K562 (cell line): ENCODE data around the gene CERS5. TPM values are rescaled to one million over a fixed set of nuclear protein-coding genes. Genes with fewer than 3 reads are reported as not detected.

ENCODE experiments used
- ATAC-seq: fragments of 200-7000 bp; cut with Tn5 transposase; 3 replicates; pipeline ENCODE4 v1.9.1; 2020; ENCODE audit warnings: moderate library complexity
- BruUV-seq: library from RNA; stranded (reverse); fragments of 400-500 nt; replicated peaks from 2 replicates; lab custom pipeline; 2021; lab: Mats Ljungman, UMichigan
- CTCF ChIA-PET: fragments of 300-600 bp; formaldehyde crosslinking; extraction: SDS; loops from one replicate; lab custom pipeline; 2021; ENCODE audit warnings: low intra/inter-chr PET ratio; lab: Yijun Ruan, JAX
- POLR2A ChIA-PET: fragments of 300-600, 350-650 bp; sonication (Branson Sonifier 250); formaldehyde crosslinking; extraction: SDS; loops from one replicate; lab custom pipeline; 2021; ENCODE audit warnings: antibody characterized with exemption, inconsistent platforms; lab: Yijun Ruan, JAX
- DNase-seq, 4 experiments: peaks; one replicate each; pipeline versions ENCODE4 v3.0.0 to v3.0.0-alpha.2; 2011 to 2018; ENCODE audit warnings: low spot score in 3 of 4, mixed read lengths in 3 of 4; ENCODE audit errors: extremely low read depth in 1 of 4
- FAIRE-seq: peaks from 2 replicates; lab custom pipeline; 2011; peaks lifted over from hg19 to GRCh38; lab: Jason Lieb, UNC
- H2AFZ ChIP-seq: 2 replicates; pipeline ENCODE4 v1.6.0; 2011; ENCODE audit warnings: low read depth, low read length, control low read depth, inconsistent platforms
- H3K27ac ChIP-seq: fragments of 200-600 bp; 3 replicates; pipeline ENCODE4 v1.8.0; 2011; ENCODE audit warnings: low read depth, mild to moderate bottlenecking, control low read depth, inconsistent platforms, low read length, moderate library complexity, mixed read lengths; ENCODE audit errors: extremely low read depth
- H3K27me3 ChIP-seq, 2 experiments: fragments of 300-600 bp in 1 of 2; 2 replicates in 1 of 2; 3 replicates in 1 of 2; pipeline versions ENCODE4 v1.6.0 to v1.8.0; 2011; ENCODE audit warnings: inconsistent platforms in 2 of 2, low read length in 2 of 2, mild to moderate bottlenecking in 1 of 2, mixed read lengths in 1 of 2, moderate library complexity in 1 of 2; ENCODE audit not compliant: control insufficient read depth in 2 of 2, insufficient read depth in 2 of 2
- H3K36me3 ChIP-seq: fragments of 300-600 bp; 3 replicates; pipeline ENCODE4 v1.8.0; 2011; ENCODE audit warnings: mild to moderate bottlenecking, low read length, inconsistent platforms; ENCODE audit not compliant: control insufficient read depth, insufficient read depth
- H3K4me1 ChIP-seq, 2 experiments: fragments of 200-600 bp in 1 of 2; replicated peaks in 1 of 2; 2 replicates in 1 of 2; 3 replicates in 1 of 2; pipeline versions ENCODE4 v1.5.1 to v1.8.0; 2011; ENCODE audit warnings: inconsistent platforms in 2 of 2, low read length in 2 of 2, mild to moderate bottlenecking in 1 of 2, mixed read lengths in 1 of 2, moderate library complexity in 1 of 2; ENCODE audit not compliant: control insufficient read depth in 2 of 2, insufficient read depth in 2 of 2
- H3K4me2 ChIP-seq: 2 replicates; pipeline ENCODE4 v1.6.1; 2011; ENCODE audit warnings: low read length, control low read depth, inconsistent platforms, mixed read lengths; ENCODE audit not compliant: insufficient read depth
- H3K4me3 ChIP-seq: fragments of 200-600 bp; sonication (generic), shearing (Covaris generic); 2 replicates; pipeline ENCODE4 v1.5.1; 2016; ENCODE audit warnings: control low read depth, inconsistent platforms
- H3K79me2 ChIP-seq: fragments of 200-600 bp; 3 replicates; pipeline ENCODE4 v1.8.0; 2011; ENCODE audit warnings: low read length, inconsistent platforms; ENCODE audit not compliant: control insufficient read depth, insufficient read depth
- H3K9ac ChIP-seq, 2 experiments: 2 replicates each; pipeline versions ENCODE4 v1.6.0 to v1.6.1; 2011; ENCODE audit warnings: low read depth in 2 of 2, low read length in 2 of 2, control low read depth in 1 of 2, inconsistent platforms in 1 of 2, mild to moderate bottlenecking in 1 of 2, mixed read lengths in 1 of 2; ENCODE audit not compliant: insufficient read depth in 1 of 2
- H3K9me1 ChIP-seq: one replicate; pipeline ENCODE4 v1.6.0; 2011; ENCODE audit warnings: inconsistent platforms, mild to moderate bottlenecking, low read length, moderate library complexity; ENCODE audit not compliant: control insufficient read depth, insufficient read depth
- H3K9me3 ChIP-seq: replicated peaks from 2 replicates; pipeline ENCODE4 v1.5.1; 2011; ENCODE audit warnings: low read depth, low read length, inconsistent platforms; ENCODE audit not compliant: control insufficient read depth, insufficient read depth
- H4K20me1 ChIP-seq: replicated peaks from 2 replicates; pipeline ENCODE4 v1.6.1; 2011; ENCODE audit warnings: low read length, inconsistent platforms, mixed read lengths; ENCODE audit not compliant: control insufficient read depth, insufficient read depth
- COPS2 ChIP-seq: fragments of 450-650 bp; conservative IDR thresholded peaks from 2 replicates; pipeline ENCODE4 v1.6.1; 2016; ENCODE audit warnings: mild to moderate bottlenecking, moderate library complexity
- E2F6 ChIP-seq, 2 experiments: IDR thresholded peaks; 2 replicates each; pipeline ENCODE4 v1.6.1; 2011; ENCODE audit warnings: borderline replicate concordance in 1 of 2, control low read depth in 1 of 2, low read depth in 1 of 2, low read length in 1 of 2, mild to moderate bottlenecking in 1 of 2, mixed read lengths in 1 of 2, moderate library complexity in 1 of 2; ENCODE audit not compliant: insufficient read depth in 1 of 2, insufficient read length in 1 of 2, poor library complexity in 1 of 2, severe bottlenecking in 1 of 2; ENCODE audit errors: extremely low read depth in 1 of 2
- EGR1 ChIP-seq: fragments of 450-650 bp; conservative IDR thresholded peaks from 2 replicates; pipeline ENCODE4 v1.6.1; 2017; ENCODE audit warnings: mild to moderate bottlenecking
- L3MBTL2 ChIP-seq: fragments of 450-650 bp; IDR thresholded peaks from 2 replicates; pipeline ENCODE4 v1.6.1; 2016; ENCODE audit warnings: mild to moderate bottlenecking, moderate library complexity
- MAX ChIP-seq: sonication (generic); formaldehyde crosslinking; IDR thresholded peaks from 2 replicates; pipeline ENCODE4 v1.9.0; 2022; ENCODE audit warnings: mild to moderate bottlenecking, missing genetic modification reagents
- MCM7 ChIP-seq, 2 experiments: fragments of 450-650 bp; IDR thresholded peaks; 2 replicates each; pipeline ENCODE4 v1.6.1; 2016 to 2018
- NUFIP1 ChIP-seq: fragments of 450-650 bp; IDR thresholded peaks from 2 replicates; pipeline ENCODE4 v1.6.1; 2018; ENCODE audit not compliant: partially characterized antibody
- RAD51 ChIP-seq: fragments of 450-650 bp; IDR thresholded peaks from 2 replicates; pipeline ENCODE4 v1.7.1; 2016; ENCODE audit warnings: low read depth, mild to moderate bottlenecking, borderline replicate concordance
- RBFOX2 ChIP-seq: fragments of 200-400 bp; formaldehyde crosslinking; IDR thresholded peaks from 2 replicates; pipeline ENCODE4 v1.6.1; 2017; ENCODE audit warnings: low read depth, mild to moderate bottlenecking, low read length, moderate library complexity
- USF2 ChIP-seq: sonication (generic); formaldehyde crosslinking; IDR thresholded peaks from 2 replicates; pipeline ENCODE4 v1.5.0; 2020; ENCODE audit warnings: missing genetic modification reagents
- WGBS: fragments of 100-300 bp; shearing (Covaris generic); methylation state at CpG from one replicate; pipeline ENCODE4 v1.1.6; 2016; ENCODE audit warnings: low coverage, mixed read lengths; ENCODE audit not compliant: insufficient coverage; ENCODE audit errors: missing lambda C conversion rate; 5-methylcytosine and 5-hydroxymethylcytosine counted together
- in situ Hi-C: fragments of 300-500 bp; cut with MboI; formaldehyde crosslinking; loops from 4 replicates; pipeline ENCODE4 v1.15.0; 2018; ENCODE audit warnings: inconsistent platforms, mixed read lengths
- intact Hi-C: fragments of 100-400 bp; cut with micrococcal nuclease; formaldehyde crosslinking; loops from 2 replicates; pipeline ENCODE4 v1.14.2; 2022
- polyA plus RNA-seq, 8 experiments: library from polyadenylated mRNA; depleted of rRNA in 4 of 8; stranded (reverse) in 5 of 8; unstranded in 3 of 8; fragments of >200 nt; fragmentation: Nextera tagmentation in 2 of 8; fragmentation: Illumina TruSeq in 1 of 8; extraction: Ambion mirVana in 2 of 8; extraction: Trizol in 1 of 8; gene quantifications; 2 replicates each; pipeline versions ENCODE4 v1.2.1 to v1.2.3, GENCODE V29; 2011 to 2014; ENCODE audit warnings: inconsistent platforms in 1 of 8, missing spikeins in 1 of 8
- total RNA-seq, 7 experiments: library from RNA; depleted of rRNA in 6 of 7; stranded (reverse); fragments of >200 nt in 6 of 7; fragmentation: Illumina TruSeq in 2 of 7; extraction: Trizol in 2 of 7; gene quantifications; 2 replicates each; pipeline versions ENCODE4 v1.2.1 to v1.2.3, GENCODE V29; 2011 to 2021; ENCODE audit warnings: low replicate concordance in 1 of 7

Gene CERS5
- total and polyA plus RNA-seq, 9 of the 15 experiments (the other 6 are each of a cell fraction or from before 2014, with no cell fraction given): 6.1 to 47.5 (median 17.8) TPM

GRCh38 chr12:50081096-50081808 lies 85.9 kb downstream of the CERS5 start:
- ATAC-seq (no peak), FAIRE-seq (no peak), DNase-seq (peak in 2 of 4 experiments; percentile 65 to 69)
- no peak overlapping the region for H3K4me3 ChIP-seq
- no peaks in the 10 kb centered on the region for H3K9me1 ChIP-seq
- H3K36me3 ChIP-seq: peaks cover 4% of the 10 kb centered on the region; the same call in 2 of the 3 replicates
- TF ChIP-seq E2F6 (IDR thresholded peaks at IDR 0.05; ENCODE audit: borderline replicate concordance in 1 of 2, extremely low read depth in 1 of 2, insufficient read depth in 1 of 2, insufficient read length in 1 of 2, low read depth in 1 of 2, low read length in 1 of 2, poor library complexity in 1 of 2, severe bottlenecking in 1 of 2) (peak; percentile 50 to 59), L3MBTL2 (peak; percentile 62), USF2 (peak; percentile 39; the same call in 1 of the 2 replicates), NUFIP1 (no peak), MCM7 (IDR thresholded peaks at IDR 0.05) (no peak), RAD51 (peak; percentile 14; the same call in 1 of the 2 replicates), MAX (0 out of 2 replicates have a peak, but pooled peaks have one; percentile 44), EGR1 (peak; percentile 92), COPS2 (no peak), RBFOX2 (0 out of 2 replicates have a peak, but pooled peaks have one; percentile 23)
- no peak overlapping the region; the same call in 1 of the 2 replicates for H3K4me2 ChIP-seq
- in situ Hi-C loops: loop anchor here (5.0 kb wide), 1 partner anchor 96 kb away; no protein-coding TSS in a partner anchor
- intact Hi-C loops: no loop called here
- BruUV-seq: no TSS peak
- POLR2A ChIA-PET: interaction anchor here (0.6 to 1.1 kb wide), 3 partner anchors 42 to 86 kb away, joined by 3 to 4 read pairs (median 4); partner anchors contain the start of gene CERS5
- H3K27ac ChIP-seq: no peak overlapping the region
- H3K27me3 ChIP-seq: no peaks in the 10 kb centered on the region
- 17% methylated on average over 29 of the region's 46 CpGs for WGBS
- H3K9ac ChIP-seq: peak overlapping the region in 1 of 2 experiments; percentile 66; a peak in 2 of 4 replicates
- peaks cover 5% of the 10 kb centered on the region for H4K20me1 ChIP-seq
- H3K9me3 ChIP-seq: no peaks in the 10 kb centered on the region
- peak overlapping the region; percentile 73; the same call in 1 of the 2 replicates for H2AFZ ChIP-seq
- peaks cover 10% of the 10 kb centered on the region for H3K79me2 ChIP-seq
- CTCF ChIA-PET: no interaction called here
- peaks cover 10 to 21% of the 10 kb centered on the region in 2 experiments; a peak in 4 of 5 replicates for H3K4me1 ChIP-seq
